Astrocyte (in vitro differentiated cells and primary cell): ENCODE measurements around the gene CACNA2D1. TPM values are rescaled to one million over a fixed set of nuclear protein-coding genes. Genes with fewer than 3 reads are reported as not detected.

ENCODE experiments used
- DNase-seq: peaks from one replicate; pipeline ENCODE4 v3.0.0-alpha.2; 2010; ENCODE audit warnings: low read depth
- FAIRE-seq: peaks from 2 replicates; lab custom pipeline; 2011; peaks lifted over from hg19 to GRCh38; lab: Jason Lieb, UNC
- H2AFZ ChIP-seq: 2 replicates; pipeline ENCODE4 v1.6.0; 2012; ENCODE audit warnings: low read depth, low read length, inconsistent platforms
- H3K27ac ChIP-seq: 2 replicates; pipeline ENCODE4 v1.5.1; 2011; ENCODE audit warnings: low read depth, low read length, inconsistent platforms
- H3K27me3 ChIP-seq: 2 replicates; pipeline ENCODE4 v1.6.0; 2011; ENCODE audit warnings: low read length, inconsistent platforms; ENCODE audit not compliant: insufficient read depth
- H3K36me3 ChIP-seq: 2 replicates; pipeline ENCODE4 v1.5.1; 2011; ENCODE audit warnings: low read length, inconsistent platforms; ENCODE audit not compliant: insufficient read depth
- H3K4me1 ChIP-seq: 2 replicates; pipeline ENCODE4 v1.5.1; 2011; ENCODE audit warnings: low read length, inconsistent platforms; ENCODE audit not compliant: insufficient read depth
- H3K4me2 ChIP-seq: 2 replicates; pipeline ENCODE4 v1.6.0; 2012; ENCODE audit warnings: low read length, inconsistent platforms
- H3K4me3 ChIP-seq: 2 replicates; pipeline ENCODE4 v1.5.1; 2011; ENCODE audit warnings: low read depth, mild to moderate bottlenecking, low read length, inconsistent platforms; ENCODE audit not compliant: insufficient read depth
- H3K79me2 ChIP-seq: 2 replicates; pipeline ENCODE4 v1.6.0; 2012; ENCODE audit warnings: mild to moderate bottlenecking, low read length, inconsistent platforms; ENCODE audit not compliant: insufficient read depth
- H3K9ac ChIP-seq: 2 replicates; pipeline ENCODE4 v1.6.0; 2012; ENCODE audit warnings: mild to moderate bottlenecking, low read length, inconsistent platforms
- H3K9me3 ChIP-seq: 2 replicates; pipeline ENCODE4 v1.5.1; 2012; ENCODE audit warnings: low read depth, mild to moderate bottlenecking, low read length, inconsistent platforms; ENCODE audit not compliant: insufficient read depth
- H4K20me1 ChIP-seq: 2 replicates; pipeline ENCODE4 v1.6.0; 2012; ENCODE audit warnings: low read length, inconsistent platforms; ENCODE audit not compliant: insufficient read depth
- H3K27ac Mint-ChIP-seq: one replicate; pipeline ENCODE4 v1.8.0; 2021; ENCODE audit warnings: mild to moderate bottlenecking, mixed read lengths; ENCODE audit not compliant: unreplicated experiment
- H3K27me3 Mint-ChIP-seq: one replicate; pipeline ENCODE4 v1.8.0; 2021; ENCODE audit warnings: low read depth, mixed read lengths; ENCODE audit not compliant: unreplicated experiment
- H3K36me3 Mint-ChIP-seq: one replicate; pipeline ENCODE4 v1.8.0; 2021; ENCODE audit warnings: low read depth, mixed read lengths; ENCODE audit not compliant: unreplicated experiment
- H3K4me1 Mint-ChIP-seq: one replicate; pipeline ENCODE4 v1.8.0; 2021; ENCODE audit warnings: low read depth, mixed read lengths; ENCODE audit not compliant: unreplicated experiment
- H3K4me3 Mint-ChIP-seq: one replicate; pipeline ENCODE4 v1.8.0; 2021; ENCODE audit warnings: mild to moderate bottlenecking, moderate library complexity, mixed read lengths; ENCODE audit not compliant: unreplicated experiment
- H3K9me3 Mint-ChIP-seq: one replicate; pipeline ENCODE4 v1.8.0; 2021; ENCODE audit warnings: mild to moderate bottlenecking, mixed read lengths; ENCODE audit not compliant: unreplicated experiment
- EZH2 ChIP-seq: IDR thresholded peaks from 2 replicates; pipeline ENCODE4 v1.6.1; 2012; ENCODE audit warnings: mild to moderate bottlenecking, low read length, inconsistent platforms; ENCODE audit not compliant: insufficient read depth
- total RNA-seq: library from RNA; stranded (reverse); gene quantifications from 2 replicates; pipeline ENCODE4 v1.2.1, GENCODE V29; 2021
- TF ChIP-seq, protein P1 (sequence below): IDR thresholded peaks from 2 replicates; pipeline ENCODE4 v1.5.1; 2011; ENCODE audit warnings: low read depth, mild to moderate bottlenecking, inconsistent platforms, low read length, moderate library complexity; ENCODE audit not compliant: insufficient read depth

CACNA2D1 gene
- total RNA-seq, 1 donor from 2014 or later, result 53.4 TPM

- no peak overlapping the region for H3K4me3 Mint-ChIP-seq
- H3K9me3 Mint-ChIP-seq, result no peaks in the 10 kb centered on the region
- H3K9me3 ChIP-seq, result no peaks in the 10 kb centered on the region
- H2AFZ ChIP-seq, result no peak overlapping the region
- no peak for FAIRE-seq
- no peak overlapping the region for H3K27ac Mint-ChIP-seq
- no peak overlapping the region for H3K4me2 ChIP-seq
- H3K27ac ChIP-seq, result no peak overlapping the region
- peaks cover 2% of the 10 kb centered on the region for H3K79me2 ChIP-seq
- TF ChIP-seq, protein P1, sequence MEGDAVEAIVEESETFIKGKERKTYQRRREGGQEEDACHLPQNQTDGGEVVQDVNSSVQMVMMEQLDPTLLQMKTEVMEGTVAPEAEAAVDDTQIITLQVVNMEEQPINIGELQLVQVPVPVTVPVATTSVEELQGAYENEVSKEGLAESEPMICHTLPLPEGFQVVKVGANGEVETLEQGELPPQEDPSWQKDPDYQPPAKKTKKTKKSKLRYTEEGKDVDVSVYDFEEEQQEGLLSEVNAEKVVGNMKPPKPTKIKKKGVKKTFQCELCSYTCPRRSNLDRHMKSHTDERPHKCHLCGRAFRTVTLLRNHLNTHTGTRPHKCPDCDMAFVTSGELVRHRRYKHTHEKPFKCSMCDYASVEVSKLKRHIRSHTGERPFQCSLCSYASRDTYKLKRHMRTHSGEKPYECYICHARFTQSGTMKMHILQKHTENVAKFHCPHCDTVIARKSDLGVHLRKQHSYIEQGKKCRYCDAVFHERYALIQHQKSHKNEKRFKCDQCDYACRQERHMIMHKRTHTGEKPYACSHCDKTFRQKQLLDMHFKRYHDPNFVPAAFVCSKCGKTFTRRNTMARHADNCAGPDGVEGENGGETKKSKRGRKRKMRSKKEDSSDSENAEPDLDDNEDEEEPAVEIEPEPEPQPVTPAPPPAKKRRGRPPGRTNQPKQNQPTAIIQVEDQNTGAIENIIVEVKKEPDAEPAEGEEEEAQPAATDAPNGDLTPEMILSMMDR, result no peak
- TF ChIP-seq EZH2, result no peak
- no peaks in the 10 kb centered on the region for H3K4me1 ChIP-seq
- H3K27me3 Mint-ChIP-seq, result no peaks in the 10 kb centered on the region
- H3K27me3 ChIP-seq, result no peaks in the 10 kb centered on the region
- H3K36me3 Mint-ChIP-seq, result no peaks in the 10 kb centered on the region
- H3K9ac ChIP-seq, result no peak overlapping the region
- no peaks in the 10 kb centered on the region for H3K4me1 Mint-ChIP-seq
- H3K36me3 ChIP-seq, result no peaks in the 10 kb centered on the region
- H4K20me1 ChIP-seq, result peaks cover 20% of the 10 kb centered on the region
- no peak for DNase-seq
- H3K4me3 ChIP-seq, result no peak overlapping the region
These were observed 193.0 kb downstream of the CACNA2D1 start for GRCh38 chr7:82250598-82250997.

GRCh38 chr7:82249979-82250378 is 193.6 kb downstream of the CACNA2D1 start:
- H3K27ac ChIP-seq, result no peak overlapping the region
- H3K4me1 Mint-ChIP-seq, result no peaks in the 10 kb centered on the region
- no peak overlapping the region for H3K4me3 Mint-ChIP-seq
- H2AFZ ChIP-seq, result no peak overlapping the region
- peaks cover 2% of the 10 kb centered on the region for H3K79me2 ChIP-seq
- H4K20me1 ChIP-seq, result peaks cover 17% of the 10 kb centered on the region
- no peaks in the 10 kb centered on the region for H3K36me3 Mint-ChIP-seq
- H3K9me3 ChIP-seq, result no peaks in the 10 kb centered on the region
- H3K4me2 ChIP-seq, result no peak overlapping the region
- no peaks in the 10 kb centered on the region for H3K27me3 Mint-ChIP-seq
- FAIRE-seq, result no peak
- H3K4me1 ChIP-seq, result no peaks in the 10 kb centered on the region
- H3K9ac ChIP-seq, result no peak overlapping the region
- no peaks in the 10 kb centered on the region for H3K27me3 ChIP-seq
- no peak overlapping the region for H3K4me3 ChIP-seq
- TF ChIP-seq, protein P1, result no peak
- no peak for TF ChIP-seq EZH2
- no peak for DNase-seq
- no peaks in the 10 kb centered on the region for H3K9me3 Mint-ChIP-seq
- H3K27ac Mint-ChIP-seq, result no peak overlapping the region
- no peaks in the 10 kb centered on the region for H3K36me3 ChIP-seq

DNA sequence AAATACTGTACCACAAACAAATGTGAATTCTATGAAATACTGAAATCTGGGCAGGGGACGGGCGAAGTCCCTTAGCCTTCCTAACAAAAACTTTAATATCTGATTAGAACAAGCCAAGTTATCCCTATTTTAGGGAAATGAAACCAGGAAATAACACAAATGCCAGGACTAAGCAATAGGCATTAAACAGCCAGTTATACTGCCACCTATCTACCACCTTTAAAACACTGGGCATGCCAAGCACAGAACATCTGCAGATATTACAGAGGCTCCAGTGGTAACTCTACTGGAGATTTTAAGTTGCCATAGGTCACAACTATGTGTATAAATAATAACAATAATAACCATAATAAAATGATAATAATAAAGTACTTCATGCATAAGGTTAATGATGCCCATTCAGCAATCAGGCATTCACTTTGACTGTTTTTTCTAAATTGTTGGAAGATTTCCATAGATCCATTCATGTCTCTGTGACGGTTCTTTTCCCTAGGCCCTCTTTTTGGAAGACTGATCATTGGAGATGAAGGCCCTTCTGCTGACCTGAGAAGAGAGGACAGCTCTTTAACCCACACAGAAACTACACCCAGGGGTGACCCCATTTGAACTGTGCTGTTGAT is 195.7 kb downstream of the CACNA2D1 start:
- DNase-seq, result no peak
- no peak overlapping the region for H3K4me3 ChIP-seq
- H4K20me1 ChIP-seq, result peaks cover 12% of the 10 kb centered on the region
- H2AFZ ChIP-seq, result no peak overlapping the region
- Mint-ChIP-seq H3K9me3 (no peaks in the 10 kb centered on the region), H3K27me3 (no peaks in the 10 kb centered on the region), H3K27ac (no peak overlapping the region), H3K36me3 (no peaks in the 10 kb centered on the region), H3K4me3 (no peak overlapping the region), H3K4me1 (no peaks in the 10 kb centered on the region)
- no peak overlapping the region for H3K9ac ChIP-seq
- H3K9me3 ChIP-seq, result no peaks in the 10 kb centered on the region
- FAIRE-seq, result no peak
- TF ChIP-seq EZH2, result no peak
- TF ChIP-seq, protein P1, result peak; percentile 52
- H3K27ac ChIP-seq, result no peak overlapping the region
- no peak overlapping the region for H3K4me2 ChIP-seq
- no peaks in the 10 kb centered on the region for H3K27me3 ChIP-seq
- H3K36me3 ChIP-seq, result no peaks in the 10 kb centered on the region
- H3K79me2 ChIP-seq, result peaks cover 2% of the 10 kb centered on the region
- H3K4me1 ChIP-seq, result no peaks in the 10 kb centered on the region
